ENCODE data around the gene PRDM16.

PRDM16 gene

DNA sequence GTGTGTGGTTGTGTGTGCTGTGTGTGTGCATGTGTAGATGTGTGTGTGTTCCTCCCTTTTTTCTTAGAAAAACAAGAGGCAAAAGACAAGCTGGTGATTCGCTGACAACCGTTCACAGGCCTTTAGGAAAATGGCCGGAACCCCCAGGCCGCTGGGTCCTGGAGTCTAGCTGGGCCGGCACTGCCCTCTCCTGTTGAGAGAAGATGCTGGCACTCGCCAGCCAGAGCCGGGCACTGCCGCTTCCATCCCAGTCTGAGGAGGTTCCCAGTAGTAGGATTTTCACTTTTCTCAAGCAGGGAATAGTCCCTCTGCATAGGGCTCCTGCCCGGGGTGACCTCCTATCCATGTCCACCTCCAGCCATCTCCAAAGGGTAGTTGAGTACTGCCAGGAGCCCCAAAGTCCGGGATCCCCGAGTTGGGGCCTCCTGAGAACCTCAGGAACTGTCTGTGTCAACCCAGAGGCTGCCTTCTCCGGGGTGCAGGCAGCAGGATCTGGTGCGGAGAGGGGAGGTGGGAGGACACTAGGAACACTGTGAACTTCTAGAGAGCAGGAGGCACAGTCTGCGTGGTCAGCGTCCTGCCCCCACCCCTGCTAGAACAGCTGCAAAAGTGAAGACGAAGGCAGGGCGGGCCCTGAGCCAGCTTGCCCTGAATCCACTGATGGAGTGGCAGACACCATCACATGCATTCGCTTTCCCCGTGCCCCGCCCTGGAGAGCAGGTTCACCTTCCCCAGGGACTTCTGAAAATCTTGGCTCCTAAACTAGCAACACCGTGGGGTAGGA lies 341.3 kb downstream of the PRDM16 start:
- TF ChIP-seq, protein P1, sequence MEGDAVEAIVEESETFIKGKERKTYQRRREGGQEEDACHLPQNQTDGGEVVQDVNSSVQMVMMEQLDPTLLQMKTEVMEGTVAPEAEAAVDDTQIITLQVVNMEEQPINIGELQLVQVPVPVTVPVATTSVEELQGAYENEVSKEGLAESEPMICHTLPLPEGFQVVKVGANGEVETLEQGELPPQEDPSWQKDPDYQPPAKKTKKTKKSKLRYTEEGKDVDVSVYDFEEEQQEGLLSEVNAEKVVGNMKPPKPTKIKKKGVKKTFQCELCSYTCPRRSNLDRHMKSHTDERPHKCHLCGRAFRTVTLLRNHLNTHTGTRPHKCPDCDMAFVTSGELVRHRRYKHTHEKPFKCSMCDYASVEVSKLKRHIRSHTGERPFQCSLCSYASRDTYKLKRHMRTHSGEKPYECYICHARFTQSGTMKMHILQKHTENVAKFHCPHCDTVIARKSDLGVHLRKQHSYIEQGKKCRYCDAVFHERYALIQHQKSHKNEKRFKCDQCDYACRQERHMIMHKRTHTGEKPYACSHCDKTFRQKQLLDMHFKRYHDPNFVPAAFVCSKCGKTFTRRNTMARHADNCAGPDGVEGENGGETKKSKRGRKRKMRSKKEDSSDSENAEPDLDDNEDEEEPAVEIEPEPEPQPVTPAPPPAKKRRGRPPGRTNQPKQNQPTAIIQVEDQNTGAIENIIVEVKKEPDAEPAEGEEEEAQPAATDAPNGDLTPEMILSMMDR (conservative IDR thresholded peaks at IDR 0.05), result peak; percentile 84
- no peak for TF ChIP-seq ZFX (IDR thresholded peaks at IDR 0.05)
- H3K27ac ChIP-seq, result no peak overlapping the region

DNA sequence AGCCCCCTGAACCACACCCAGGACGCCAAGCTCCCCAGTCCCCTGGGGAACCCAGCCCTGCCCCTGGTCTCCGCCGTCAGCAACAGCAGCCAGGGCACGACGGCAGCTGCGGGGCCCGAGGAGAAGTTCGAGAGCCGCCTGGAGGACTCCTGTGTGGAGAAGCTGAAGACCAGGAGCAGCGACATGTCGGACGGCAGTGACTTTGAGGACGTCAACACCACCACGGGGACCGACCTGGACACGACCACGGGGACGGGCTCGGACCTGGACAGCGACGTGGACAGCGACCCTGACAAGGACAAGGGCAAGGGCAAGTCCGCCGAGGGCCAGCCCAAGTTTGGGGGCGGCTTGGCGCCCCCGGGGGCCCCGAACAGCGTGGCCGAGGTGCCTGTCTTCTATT lies 342.8 kb downstream of the PRDM16 start:
- TF ChIP-seq, protein P1 (conservative IDR thresholded peaks at IDR 0.05), result no peak
- TF ChIP-seq ZFX (IDR thresholded peaks at IDR 0.05), result no peak
- no peak overlapping the region for H3K27ac ChIP-seq

DNA sequence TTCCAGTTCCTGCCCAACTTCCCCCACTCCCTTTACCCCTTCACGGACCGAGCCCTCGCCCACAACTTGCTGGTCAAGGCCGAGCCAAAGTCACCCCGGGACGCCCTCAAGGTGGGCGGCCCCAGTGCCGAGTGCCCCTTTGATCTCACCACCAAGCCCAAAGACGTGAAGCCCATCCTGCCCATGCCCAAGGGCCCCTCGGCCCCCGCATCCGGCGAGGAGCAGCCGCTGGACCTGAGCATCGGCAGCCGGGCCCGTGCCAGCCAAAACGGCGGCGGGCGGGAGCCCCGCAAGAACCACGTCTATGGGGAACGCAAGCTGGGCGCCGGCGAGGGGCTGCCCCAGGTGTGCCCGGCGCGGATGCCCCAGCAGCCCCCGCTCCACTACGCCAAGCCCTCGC lies 343.4 kb downstream of the PRDM16 start:
- H3K27ac ChIP-seq, result no peak overlapping the region
- TF ChIP-seq ZFX (IDR thresholded peaks at IDR 0.05), result no peak
- TF ChIP-seq, protein P1 (conservative IDR thresholded peaks at IDR 0.05), result no peak

DNA sequence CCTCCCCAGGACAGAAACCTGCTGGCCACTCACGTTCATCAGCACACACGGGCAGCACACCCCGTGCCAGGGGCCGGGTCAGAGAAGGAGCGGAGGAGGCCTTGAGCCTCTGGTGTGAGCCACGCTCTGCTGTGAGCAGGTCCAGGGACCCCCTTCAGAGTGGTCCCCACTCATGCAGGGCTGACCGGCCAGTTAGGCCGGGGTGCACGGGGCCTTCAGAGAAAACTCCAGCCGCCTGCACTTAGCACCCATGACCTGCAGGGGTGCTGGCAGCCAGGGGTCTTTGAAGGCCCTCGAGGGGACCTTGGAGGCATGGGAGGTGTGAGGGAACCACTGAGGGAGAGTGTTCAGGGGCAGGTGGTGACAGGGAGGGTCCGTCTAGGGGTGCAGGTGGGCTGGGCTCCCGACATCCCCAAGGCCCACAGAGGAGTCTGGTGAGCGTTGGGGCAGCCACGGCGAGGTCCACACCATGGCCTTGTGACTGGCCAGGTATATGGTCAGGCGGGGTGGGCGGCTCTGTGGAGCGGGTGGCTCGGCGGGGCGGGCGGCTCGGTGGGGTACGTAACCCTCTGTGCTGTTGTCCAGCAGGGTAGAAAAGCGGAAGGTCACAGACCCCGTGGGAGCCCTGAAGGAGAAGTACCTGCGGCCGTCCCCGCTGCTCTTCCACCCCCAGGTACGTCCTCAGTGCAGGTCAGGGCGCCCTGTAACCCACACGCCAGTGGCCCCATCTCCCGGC lies 345.1 kb downstream of the PRDM16 start:
- H3K27ac ChIP-seq, result no peak overlapping the region
- TF ChIP-seq, protein P1 (conservative IDR thresholded peaks at IDR 0.05), result no peak; the same call in 1 of the 2 replicates
- no peak for TF ChIP-seq ZFX (IDR thresholded peaks at IDR 0.05)

DNA sequence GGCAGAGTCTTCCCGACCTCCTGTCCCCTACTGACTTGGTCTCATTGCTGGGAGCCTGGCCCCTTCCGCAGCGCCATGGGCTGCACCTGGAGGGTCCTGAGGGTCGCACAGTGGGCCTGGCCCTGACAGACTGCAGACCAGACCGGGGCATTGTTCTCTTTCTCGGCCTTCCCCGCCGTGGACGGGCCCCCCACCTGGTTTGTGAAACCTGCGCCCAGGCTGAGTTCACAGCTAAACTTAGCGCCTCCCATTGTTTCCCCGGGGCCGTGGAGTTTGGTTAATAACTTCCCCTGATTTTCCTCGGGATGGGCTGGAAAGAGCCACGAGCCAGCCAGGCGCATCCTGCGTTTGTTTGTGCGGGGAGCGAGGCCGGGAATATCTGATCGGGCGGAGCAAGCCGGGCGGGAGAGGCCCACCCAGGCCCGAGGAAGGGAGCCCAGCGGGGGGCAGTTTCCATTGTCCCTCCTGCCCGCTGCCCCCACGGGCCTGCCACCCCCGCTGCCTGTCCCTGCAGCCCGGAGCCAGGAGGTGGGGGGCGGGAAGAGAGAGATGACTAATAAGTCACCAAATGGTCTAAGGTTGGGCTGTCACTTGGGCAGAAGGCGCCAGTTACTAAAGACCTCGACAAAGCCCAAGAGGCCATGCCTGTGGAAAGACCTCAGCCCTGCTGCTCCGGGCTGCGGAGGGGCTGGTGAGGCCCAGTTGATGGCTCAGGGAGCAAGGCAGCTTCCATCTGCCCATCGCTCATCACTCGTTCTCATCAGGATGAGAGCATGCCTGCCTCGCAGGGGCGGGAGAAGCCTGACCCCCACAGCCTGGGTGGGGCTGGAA lies 346.5 kb downstream of the PRDM16 start:
- TF ChIP-seq, protein P1 (conservative IDR thresholded peaks at IDR 0.05), result no peak
- no peak for TF ChIP-seq ZFX (IDR thresholded peaks at IDR 0.05)
- no peak overlapping the region for H3K27ac ChIP-seq

DNA sequence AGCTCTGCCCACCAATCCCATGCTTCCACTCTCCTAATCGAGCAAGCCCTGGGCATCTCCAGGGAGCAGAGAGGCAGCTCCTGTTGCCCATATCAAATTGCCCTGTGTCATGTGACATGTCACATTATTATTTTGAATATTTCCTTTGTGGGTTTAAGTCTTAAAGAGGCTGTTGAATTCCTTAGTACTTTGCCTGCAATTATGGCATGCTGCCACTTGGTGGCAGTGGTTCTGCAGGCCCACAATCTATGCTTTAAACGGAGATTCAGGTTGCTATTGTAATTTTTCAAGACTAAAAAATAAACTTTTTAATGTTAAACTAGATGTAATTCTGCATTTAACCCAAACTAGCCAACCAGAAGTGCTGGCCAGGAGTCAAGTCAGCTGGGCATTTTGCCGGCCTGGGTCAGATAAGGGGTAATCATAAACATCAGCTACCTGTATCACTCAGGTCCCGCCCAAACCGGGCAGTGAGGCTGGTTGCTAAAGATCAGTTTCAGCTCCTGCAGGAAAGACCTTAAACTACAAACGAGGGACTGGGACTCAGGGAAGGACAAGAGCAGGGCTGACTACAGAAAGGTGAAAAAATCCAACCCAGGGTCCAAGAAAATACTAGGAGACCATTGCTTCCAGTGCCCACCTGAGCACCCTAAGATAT lies 348.2 kb downstream of the PRDM16 start:
- H3K27ac ChIP-seq, result no peak overlapping the region
- TF ChIP-seq, protein P1 (conservative IDR thresholded peaks at IDR 0.05), result peak; percentile 70
- TF ChIP-seq ZFX (IDR thresholded peaks at IDR 0.05), result no peak

Measured in C4-2B (cell line).